GM19239 (cell line): ENCODE measurements around the gene NFXL1.

Experiments used
- DNase-seq: peaks from one replicate; pipeline ENCODE4 v3.0.0; 2011; ENCODE audit warnings: low spot score; ENCODE audit not compliant: insufficient read length
- FAIRE-seq: peaks from 2 replicates; lab custom pipeline; 2011; peaks lifted over from hg19 to GRCh38; lab: Jason Lieb, UNC

NFXL1 gene

DNA sequence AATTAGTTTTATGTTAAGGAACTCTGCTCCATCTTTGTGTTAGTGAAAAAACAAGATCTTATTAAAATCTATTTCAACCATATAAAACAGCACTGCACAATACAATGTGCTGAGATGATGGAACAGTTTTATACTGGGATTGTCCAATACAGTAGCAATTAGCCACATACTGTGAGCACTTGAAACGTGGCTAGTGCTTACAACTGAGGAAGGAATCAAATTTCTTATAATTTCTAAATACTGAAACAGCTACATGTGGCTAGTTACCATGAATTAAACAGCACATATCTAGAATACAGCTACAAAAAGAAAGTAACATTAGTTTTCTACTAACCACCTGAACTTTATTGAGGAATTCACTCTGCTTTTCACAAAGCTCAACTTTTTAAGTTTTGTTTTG is 14.7 kb downstream of the NFXL1 start:
- FAIRE-seq, result no peak
- no peak for DNase-seq

- no peak for FAIRE-seq
- DNase-seq, result no peak
These were observed 22.5 kb downstream of the NFXL1 start for GRCh38 chr4:47891928-47892327.

DNA sequence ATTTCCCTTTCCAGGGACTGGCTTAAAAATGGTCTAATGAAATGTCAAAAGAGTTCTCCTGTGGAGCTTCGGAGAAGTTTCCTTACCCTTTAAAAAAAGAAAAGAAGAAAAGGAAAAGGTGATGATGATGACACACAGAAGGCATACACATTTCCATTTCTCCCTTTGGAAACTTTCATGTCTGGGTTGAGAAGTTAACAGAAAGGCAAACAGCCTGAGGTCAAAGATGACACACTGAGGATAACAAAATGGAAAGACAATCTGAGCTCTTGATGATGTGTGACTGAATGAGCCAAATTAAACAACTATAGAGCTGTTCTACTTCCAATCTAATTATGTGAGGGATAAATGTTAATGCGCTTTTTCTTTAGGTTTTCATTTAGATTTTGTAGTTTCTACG is 32.2 kb downstream of the NFXL1 start:
- DNase-seq (no peak), FAIRE-seq (peak; percentile 74)

- DNase-seq (no peak), FAIRE-seq (no peak)
These were observed 34.9 kb downstream of the NFXL1 start for GRCh38 chr4:47879458-47879857.

- FAIRE-seq (no peak), DNase-seq (no peak)
These were observed 37.4 kb downstream of the NFXL1 start for GRCh38 chr4:47876784-47877546.

DNA sequence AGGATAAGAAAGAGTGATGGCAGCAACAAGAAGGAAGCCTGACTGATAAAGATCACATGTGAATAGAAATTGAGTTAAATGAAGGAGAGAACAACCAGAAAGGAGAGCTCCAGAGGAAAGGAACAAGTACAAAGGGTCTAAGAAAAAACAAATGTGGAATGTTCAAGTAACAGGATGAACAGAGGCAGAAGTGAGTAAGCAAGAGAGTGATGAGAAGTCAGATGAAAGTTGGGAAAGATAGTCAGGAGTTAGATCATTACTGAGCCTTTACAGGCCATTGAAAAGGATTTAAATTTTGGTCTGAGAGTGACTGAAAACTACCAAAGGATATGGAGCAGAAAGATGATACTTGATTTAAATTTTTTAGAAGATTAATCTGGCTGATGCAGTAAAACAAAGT is 38.1 kb downstream of the NFXL1 start:
- no peak for DNase-seq
- FAIRE-seq, result no peak

GRCh38 chr4:47873877-47874541 is 40.4 kb downstream of the NFXL1 start:
- DNase-seq, result no peak
- FAIRE-seq, result peak; percentile 66

DNA sequence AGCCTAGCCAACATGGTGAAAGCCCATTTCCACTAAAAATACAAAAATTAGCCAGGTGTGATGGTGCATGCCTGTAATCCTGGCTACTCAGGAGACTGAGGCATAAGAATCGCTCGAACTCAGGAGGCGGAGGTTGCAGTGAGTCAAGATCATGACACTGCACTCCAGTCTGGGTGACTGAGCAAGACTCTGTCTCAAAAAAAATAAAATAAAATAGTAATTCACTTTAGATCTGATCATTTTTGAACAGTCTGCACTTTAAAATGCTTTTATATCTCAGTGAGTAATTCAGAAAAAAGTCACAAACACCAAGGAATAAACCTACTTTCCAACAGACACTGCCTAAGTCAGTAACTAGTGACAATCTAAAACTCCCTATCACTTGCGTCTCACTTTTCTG is 50.9 kb downstream of the NFXL1 start:
- FAIRE-seq, result no peak

GRCh38 chr4:47862297-47862696 is 52.1 kb downstream of the NFXL1 start:
- FAIRE-seq (no peak), DNase-seq (no peak)

More for the DNA sequence above, 50.9 kb downstream of the NFXL1 start:
- no peak for DNase-seq

DNA sequence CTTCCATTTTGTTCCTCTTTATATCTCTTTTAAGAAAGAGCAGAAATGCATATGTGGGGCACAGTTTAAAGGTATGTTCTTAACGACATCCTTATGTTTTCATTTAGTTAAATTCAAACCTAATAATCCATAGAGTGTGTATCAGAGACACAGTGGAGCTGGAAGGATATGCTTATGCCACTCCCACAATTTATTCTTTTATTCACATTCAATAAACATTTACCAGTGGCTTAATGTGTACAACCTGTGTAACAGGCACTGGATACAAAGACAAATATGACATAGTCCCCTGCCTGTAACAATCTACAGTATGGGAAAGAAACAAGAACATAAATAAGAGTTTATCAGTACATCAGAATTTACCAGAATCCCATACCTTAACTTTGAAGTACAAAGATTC is 54.1 kb downstream of the NFXL1 start:
- FAIRE-seq, result no peak
- no peak for DNase-seq

- FAIRE-seq, result peak; percentile 45
These were observed 56.4 kb downstream of the NFXL1 start for GRCh38 chr4:47858006-47858405.

DNA sequence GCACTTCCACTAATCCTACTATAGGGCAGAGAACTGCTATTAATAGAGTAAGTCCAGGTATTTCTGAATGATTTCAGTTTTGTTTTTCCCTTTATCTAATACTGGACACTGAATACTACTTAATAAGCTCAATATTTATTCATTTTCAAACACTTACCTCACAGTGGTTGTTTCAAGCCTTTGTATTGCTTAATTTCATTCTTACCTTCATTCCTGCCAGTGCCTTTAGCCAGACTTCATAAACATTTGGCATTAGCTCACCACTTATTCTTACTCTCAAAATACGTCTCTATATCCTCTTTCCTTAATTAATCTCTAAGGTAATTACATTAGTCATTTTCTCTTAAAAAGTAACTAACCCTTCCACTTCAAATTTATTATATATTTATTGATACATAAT is 57.7 kb downstream of the NFXL1 start:
- FAIRE-seq, result no peak

More at GRCh38 chr4:47858006-47858405, 56.4 kb downstream of the NFXL1 start:
- DNase-seq, result no peak

DNA sequence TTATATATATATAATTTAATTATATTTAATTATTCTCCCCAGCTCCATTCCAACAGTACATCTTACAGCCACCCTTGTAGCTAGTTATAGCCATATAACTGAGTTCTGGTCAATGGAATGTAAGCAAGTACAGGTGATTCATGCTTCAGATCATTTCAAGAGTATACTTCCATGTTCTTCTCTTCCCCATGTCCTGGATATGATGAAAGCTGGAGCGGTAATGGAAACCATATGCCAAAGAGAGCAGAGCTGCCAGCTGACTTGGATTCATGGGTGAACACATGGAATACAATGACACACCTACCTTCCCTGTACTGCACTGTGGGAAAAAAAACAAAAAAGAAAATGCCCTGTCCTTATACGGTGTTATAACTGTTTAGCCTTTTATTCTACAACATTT is 59.0 kb downstream of the NFXL1 start:
- FAIRE-seq (no peak), DNase-seq (no peak)

More for the DNA sequence above, 57.7 kb downstream of the NFXL1 start:
- no peak for DNase-seq

DNA sequence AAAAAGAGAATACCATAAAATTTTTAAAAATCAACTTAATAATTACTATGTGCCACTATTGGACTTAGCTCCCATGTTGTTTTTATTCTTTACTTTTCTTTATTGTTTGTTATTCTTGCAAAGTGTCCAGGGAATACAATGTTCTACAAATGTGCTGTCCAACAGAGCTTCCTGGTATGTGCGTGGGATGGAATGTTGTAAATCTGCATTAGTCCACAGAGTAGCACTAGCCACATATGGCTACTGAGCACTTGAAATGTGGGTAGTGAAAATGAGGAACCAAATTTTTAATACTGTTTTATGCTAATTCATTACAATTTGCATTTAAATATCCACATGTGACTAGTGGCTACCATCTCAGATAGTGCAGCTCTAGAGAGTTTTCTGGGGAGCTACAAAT is 62.2 kb downstream of the NFXL1 start:
- no peak for FAIRE-seq
- DNase-seq, result no peak

- FAIRE-seq, result no peak
- no peak for DNase-seq
These were observed 64.9 kb downstream of the NFXL1 start for GRCh38 chr4:47849466-47849865.

DNA sequence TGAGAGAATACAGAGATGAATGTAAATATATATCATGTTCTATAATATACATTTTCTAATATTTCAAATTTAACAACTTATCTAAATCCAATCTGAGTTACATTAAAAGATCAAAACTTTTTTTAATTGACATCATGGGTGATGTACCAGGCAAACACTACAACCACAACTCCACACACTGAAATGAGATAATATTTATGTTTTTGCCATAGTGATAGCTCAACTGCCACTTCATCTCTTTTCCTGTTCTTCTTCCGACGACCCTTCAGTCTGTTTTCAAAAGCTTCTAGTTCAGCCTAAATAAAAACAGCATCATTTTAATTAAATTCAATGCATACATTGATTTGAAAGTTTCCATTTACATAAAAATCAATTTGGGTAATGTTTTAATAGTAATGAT is 66.3 kb downstream of the NFXL1 start:
- FAIRE-seq (no peak), DNase-seq (no peak)

DNA sequence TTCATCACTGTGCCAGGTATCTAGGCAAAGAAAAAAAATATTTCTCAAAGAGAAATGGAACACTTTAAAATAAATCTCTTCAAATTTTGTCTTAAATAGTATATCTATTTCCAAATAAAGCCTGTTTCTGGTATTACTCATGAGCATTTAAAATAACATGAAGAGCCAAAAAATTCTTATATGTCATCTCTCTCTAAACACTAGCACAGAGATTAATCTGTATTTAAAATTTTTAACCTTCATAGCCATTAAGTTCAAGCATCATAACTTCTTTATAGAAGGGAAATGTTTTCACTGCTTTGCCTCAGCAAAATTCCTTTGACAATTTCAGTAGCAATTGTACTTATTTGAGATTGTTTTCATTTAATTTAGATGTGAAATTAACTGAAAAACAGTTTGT is 71.4 kb downstream of the NFXL1 start:
- no peak for DNase-seq
- no peak for FAIRE-seq

- peak; percentile 63 for FAIRE-seq
- DNase-seq, result no peak
These were observed 74.1 kb downstream of the NFXL1 start for GRCh38 chr4:47840291-47840690.

- FAIRE-seq, result peak; percentile 84
- no peak for DNase-seq
These were observed 75.1 kb downstream of the NFXL1 start for GRCh38 chr4:47839259-47839658.

- DNase-seq, result no peak
- FAIRE-seq, result no peak
These were observed 75.9 kb downstream of the NFXL1 start for GRCh38 chr4:47838445-47838844.

DNA sequence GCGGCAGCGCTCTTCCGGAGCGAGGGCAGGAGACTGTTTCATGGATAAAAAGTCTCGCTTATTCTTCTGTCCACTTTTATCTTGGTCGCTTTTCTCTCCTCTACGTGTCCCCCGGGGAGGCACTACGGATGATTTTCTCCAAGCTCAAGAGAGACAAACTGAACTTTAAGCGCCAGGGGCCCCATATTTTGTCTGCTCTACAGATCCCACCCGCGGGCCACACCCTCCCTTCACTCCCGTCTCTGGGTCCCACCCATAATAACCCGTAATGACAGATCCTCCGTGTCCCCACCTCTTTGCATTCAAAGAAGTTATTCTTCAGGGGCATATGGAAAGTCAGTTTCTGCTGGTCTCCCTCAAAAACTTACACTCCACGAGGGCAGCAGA is 76.5 kb downstream of the NFXL1 start, which contains the start of gene CORIN:
TSS of gene CORIN (minus strand) at position 160 of the 387 bp plus-strand sequence. CDS start at position 42, 118 bp downstream.
- FAIRE-seq, result no peak
- DNase-seq, result no peak
